GM19240 (cell line): Measurements from ENCODE around the gene CDK5.
"Not testable (repeated sequence)": the region's sequence is repeated elsewhere in the genome, so short reads cannot be mapped to it uniquely, and the experiment has no call there.

ENCODE experiments used
- DNase-seq: peaks from one replicate; pipeline ENCODE4 v3.0.0; 2011; ENCODE audit warnings: low spot score; ENCODE audit not compliant: insufficient read length

The CDK5 gene

GRCh38 chr7:151035902-151036301 is 21.8 kb downstream of the CDK5 start:
- no peak for DNase-seq

- no peak for DNase-seq
These were observed 22.5 kb downstream of the CDK5 start for GRCh38 chr7:151035026-151035717.

GRCh38 chr7:151034312-151035025 is 23.2 kb downstream of the CDK5 start:
- DNase-seq, result no peak

- no peak for DNase-seq
These were observed 23.8 kb downstream of the CDK5 start for GRCh38 chr7:151033864-151034249.

- DNase-seq, result no peak
These were observed 24.5 kb downstream of the CDK5 start for GRCh38 chr7:151032936-151033863.

- no peak for DNase-seq
These were observed 26.7 kb downstream of the CDK5 start for GRCh38 chr7:151031011-151031410.

GRCh38 chr7:151028948-151029501 is 28.7 kb downstream of the CDK5 start:
- DNase-seq, result no peak

- DNase-seq, result peak; percentile 100
These were observed 29.4 kb downstream of the CDK5 start, which contains the start of gene ABCB8 for GRCh38 chr7:151028131-151028947. Gene ABCB8 (plus strand): TSS chr7:151028450. CDS start chr7:151028516, 66 bp downstream.

- DNase-seq, result not testable (repeated sequence)
These were observed 30.0 kb downstream of the CDK5 start for GRCh38 chr7:151027728-151028130.

GRCh38 chr7:151026771-151027727 is 30.6 kb downstream of the CDK5 start:
- not testable (repeated sequence) for DNase-seq

- DNase-seq, result no peak
These were observed 31.6 kb downstream of the CDK5 start for GRCh38 chr7:151025924-151026671.

- no peak for DNase-seq
These were observed 33.2 kb downstream of the CDK5 start, which contains the start of gene ATG9B for GRCh38 chr7:151024435-151025056. Gene ATG9B (minus strand): TSS chr7:151024494. CDS start chr7:151024423, 71 bp downstream.

- DNase-seq, result no peak
These were observed 34.5 kb downstream of the CDK5 start for GRCh38 chr7:151023232-151023631.

GRCh38 chr7:151020231-151020630 is 37.5 kb downstream of the CDK5 start:
- DNase-seq, result no peak

- no peak for DNase-seq
These were observed 38.6 kb downstream of the CDK5 start for GRCh38 chr7:151019130-151019447.

GRCh38 chr7:151018421-151019129 is 39.1 kb downstream of the CDK5 start:
- no peak for DNase-seq

GRCh38 chr7:151017953-151018420 is 39.7 kb downstream of the CDK5 start:
- DNase-seq, result peak; percentile 67
